Right lobe of liver (tissue), 6 donors: Measurements from ENCODE around the gene SYNPO. TPM values are rescaled to one million over a fixed set of nuclear protein-coding genes. Genes with fewer than 3 reads are reported as not detected.

Experiments
- ATAC-seq, 4 donors: fragments of 200-7000 bp; cut with Tn5 transposase; one replicate each; pipeline ENCODE4 v1.9.1; 2020; ENCODE audit warnings: mild to moderate bottlenecking in 4 of 4, moderate library complexity in 4 of 4
- DNase-seq, 3 donors: peaks; one replicate each; pipeline ENCODE4 v3.0.0-alpha.2; 2020
- H3K27ac ChIP-seq, 3 donors: fragments of 200-600 bp; one replicate each; pipeline ENCODE4 v1.8.0; 2022
- H3K27me3 ChIP-seq, 2 donors: fragments of 200-600 bp; one replicate each; pipeline ENCODE4 v1.8.0; 2022
- H3K36me3 ChIP-seq, 4 donors: fragments of 200-600 bp; sonication (generic) in 1 of 4; one replicate each; pipeline versions ENCODE4 v1.5.1 to v1.8.0; 2017 to 2022; ENCODE audit warnings: control low read depth in 1 of 4
- H3K4me1 ChIP-seq, 4 donors: fragments of 200-600 bp; sonication (generic) in 1 of 4; one replicate each; pipeline versions ENCODE4 v1.5.1 to v1.8.0; 2017 to 2022; ENCODE audit warnings: control low read depth in 1 of 4
- H3K4me3 ChIP-seq, 3 donors: fragments of 200-600 bp; one replicate each; pipeline ENCODE4 v1.8.0; 2022
- H3K9me3 ChIP-seq, 4 donors: fragments of 200-600 bp; sonication (generic) in 1 of 4; one replicate each; pipeline versions ENCODE4 v1.5.1 to v1.8.0; 2017 to 2022; ENCODE audit warnings: control low read depth in 1 of 4
- CTCF ChIP-seq, 4 donors: fragments of 200-600 bp in 3 of 4; fragments of 450-650 bp in 1 of 4; IDR thresholded peaks; one replicate each; pipeline versions ENCODE4 v1.5.1 to v1.8.0; 2016 to 2022; ENCODE audit warnings: antibody characterized with exemption in 4 of 4, mild to moderate bottlenecking in 2 of 4
- POLR2A ChIP-seq: fragments of 450-650 bp; IDR thresholded peaks from one replicate; pipeline ENCODE4 v1.6.1; 2017; ENCODE audit warnings: antibody characterized with exemption, mild to moderate bottlenecking
- WGBS: methylation state at CpG from one replicate; pipeline ENCODE4 v1.1.6; 2018; ENCODE audit warnings: low coverage, low lambda C conversion rate; ENCODE audit not compliant: insufficient coverage; ENCODE audit errors: missing lambda C conversion rate; 5-methylcytosine and 5-hydroxymethylcytosine counted together
- intact Hi-C, 2 donors: fragments of 100-400 bp; cut with DNase I; formaldehyde crosslinking; loops; one replicate each; pipeline versions ENCODE4 v1.11.2 to v1.14.1; 2022
- total RNA-seq, 6 experiments: library from RNA; depleted of rRNA in 2 of 6; stranded (reverse); fragments of >200 nt in 2 of 6; fragmentation: NEBNext Ultra II Directional in 3 of 6; extraction: Animal tissue kit (Norgen Biotek cat#: 25700) in 3 of 6; gene quantifications; one replicate each; pipeline versions ENCODE4 v1.1.0 to v1.2.4, GENCODE V29; 2016 to 2023
- donor health status: DM: no; HTN: yes; CAD: no.
- donor health status: DM: no; HTN: no; CAD: no.
- donor health status: DM: no; HTN: no; CAD: no.
- donor health status: DM: no; HTN: yes; CAD: no.
- donor health status: DM: no; HTN: yes; CAD: no.

Gene SYNPO
- total RNA-seq, 6 experiments from 2014 or later = 23.4 to 51.8 (median 35.6) TPM

GRCh38 chr5:150601491-150602345 lies 38.7 kb upstream of the SYNPO start:
- peaks cover 0 to 9% (median 3%) of the 10 kb centered on the region in 4 donors for H3K4me1 ChIP-seq
- H3K4me3 ChIP-seq = no peak overlapping the region
- intact Hi-C loops = no loop called here
- 84% methylated on average over 4 of the region's 16 CpGs for WGBS
- no peak overlapping the region for H3K27ac ChIP-seq
- DNase-seq (peak in 2 of 3 donors; percentile 13 to 45), ATAC-seq (no peak)
- H3K36me3 ChIP-seq = no peaks in the 10 kb centered on the region
- H3K9me3 ChIP-seq = no peaks in the 10 kb centered on the region
- no peak for TF ChIP-seq POLR2A
- TF ChIP-seq CTCF (IDR thresholded peaks at IDR 0.05) = no peak
- no peaks in the 10 kb centered on the region for H3K27me3 ChIP-seq

- no peaks in the 10 kb centered on the region for H3K36me3 ChIP-seq
- H3K27me3 ChIP-seq = no peaks in the 10 kb centered on the region
- H3K4me1 ChIP-seq = peaks cover 0 to 9% (median 3%) of the 10 kb centered on the region in 4 donors
- ATAC-seq = peak in 1 of 4 donors; percentile 8
- H3K27ac ChIP-seq = no peak overlapping the region
- intact Hi-C loops = no loop called here
- TF ChIP-seq POLR2A (no peak), CTCF (IDR thresholded peaks at IDR 0.05) (no peak)
- no peak overlapping the region for H3K4me3 ChIP-seq
- 86% methylated on average over 1 of the region's 4 CpGs for WGBS
- no peaks in the 10 kb centered on the region for H3K9me3 ChIP-seq
- DNase-seq = peak in 2 of 3 donors; percentile 13 to 27
These were observed 37.4 kb upstream of the SYNPO start for GRCh38 chr5:150603052-150603451.

- DNase-seq (peak in 1 of 3 donors; percentile 9), ATAC-seq (no peak)
- no peak for TF ChIP-seq CTCF (IDR thresholded peaks at IDR 0.05)
- TF ChIP-seq POLR2A = no peak
- Histone ChIP-seq H3K36me3 (no peaks in the 10 kb centered on the region), H3K27me3 (no peaks in the 10 kb centered on the region), H3K4me3 (no peak overlapping the region), H3K4me1 (peaks cover 0 to 9% (median 3%) of the 10 kb centered on the region in 4 donors), H3K9me3 (no peaks in the 10 kb centered on the region), H3K27ac (no peak overlapping the region)
- no CpG with 5 or more reads among the region's 3 CpGs for WGBS
- intact Hi-C loops = no loop called here
These were observed 37.0 kb upstream of the SYNPO start for GRCh38 chr5:150603491-150603890.

GRCh38 chr5:150604010-150604409 lies 36.5 kb upstream of the SYNPO start:
- WGBS = 100% methylated on average over 2 of the region's 4 CpGs
- intact Hi-C loops = no loop called here

More at GRCh38 chr5:150604010-150604409, 36.5 kb upstream of the SYNPO start:
- H3K4me3 ChIP-seq = no peak overlapping the region
- peaks cover 0 to 9% (median 3%) of the 10 kb centered on the region in 4 donors for H3K4me1 ChIP-seq
- no peak overlapping the region for H3K27ac ChIP-seq
- no peak for ATAC-seq
- TF ChIP-seq CTCF (IDR thresholded peaks at IDR 0.05) (no peak), POLR2A (no peak)
- peak in 1 of 3 donors; percentile 1 for DNase-seq
- H3K36me3 ChIP-seq = no peaks in the 10 kb centered on the region
- H3K9me3 ChIP-seq = no peaks in the 10 kb centered on the region
- no peaks in the 10 kb centered on the region for H3K27me3 ChIP-seq
